T47D (cell line): Measurements from ENCODE around the gene C3orf20.

Source experiments
- DNase-seq, 2 experiments: peaks; one replicate each; pipeline versions ENCODE4 v3.0.0 to v3.0.0-alpha.2; 2011 to 2012; ENCODE audit warnings: low read depth in 1 of 2, low spot score in 1 of 2
- JUND ChIP-seq: IDR thresholded peaks from 2 replicates; pipeline ENCODE4 v1.6.1; 2012; ENCODE audit warnings: low read depth
- in situ Hi-C: cut with HindIII; loops from 2 replicates; pipeline ENCODE4 v1.10.0; 2016; ENCODE audit warnings: low sequenced_read_pairs, low pct_unique_long_range_greater_than_20kb

C3orf20 gene

DNA sequence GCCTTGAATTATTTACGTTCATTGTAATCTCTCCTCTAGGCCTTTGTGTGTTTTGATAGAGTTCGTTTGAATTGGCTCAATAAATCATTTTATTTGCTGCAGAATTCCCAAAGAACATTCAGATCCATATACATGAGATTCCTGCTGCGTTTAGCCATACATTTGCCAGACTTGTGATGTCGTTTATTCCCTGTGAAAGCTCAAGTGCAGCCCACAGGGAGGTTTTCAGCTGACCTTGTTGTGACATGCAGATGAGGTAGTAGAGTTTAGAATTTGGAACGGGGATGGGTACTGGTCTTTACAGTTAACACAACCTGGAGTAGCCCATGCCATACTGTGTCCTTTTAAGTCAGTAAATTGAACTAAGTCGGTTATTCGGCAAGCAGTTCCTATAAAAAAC lies at the start of gene C3orf20:
Gene C3orf20 (plus strand): TSS at position 301 of the 400 bp plus-strand sequence. CDS start 7,573 bp downstream, outside the sequence.
- TF ChIP-seq JUND: no peak
- no peak for DNase-seq
- in situ Hi-C loops: no loop called here

DNA sequence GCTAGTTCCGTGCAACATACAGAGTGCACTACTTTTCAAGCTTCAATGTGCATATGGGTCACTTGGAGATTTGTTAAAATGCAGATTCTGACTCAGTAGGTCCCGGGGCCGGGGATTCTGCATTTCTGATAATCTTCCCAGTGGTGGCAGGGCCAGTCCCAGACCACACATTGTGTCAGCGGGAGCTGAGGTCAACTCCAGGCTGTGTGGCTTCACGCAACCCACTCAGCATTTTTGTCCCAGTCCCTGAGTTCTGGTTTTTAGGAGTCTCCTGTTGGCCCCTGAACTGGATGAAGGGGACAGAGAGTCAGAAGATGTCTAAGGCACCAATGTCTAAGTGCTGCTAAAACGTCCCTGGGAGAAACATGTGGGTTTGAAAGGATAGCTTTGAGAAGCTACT lies 49.5 kb upstream of the C3orf20 start:
- TF ChIP-seq JUND: no peak
- DNase-seq: no peak
- in situ Hi-C loops: no loop called here

DNA sequence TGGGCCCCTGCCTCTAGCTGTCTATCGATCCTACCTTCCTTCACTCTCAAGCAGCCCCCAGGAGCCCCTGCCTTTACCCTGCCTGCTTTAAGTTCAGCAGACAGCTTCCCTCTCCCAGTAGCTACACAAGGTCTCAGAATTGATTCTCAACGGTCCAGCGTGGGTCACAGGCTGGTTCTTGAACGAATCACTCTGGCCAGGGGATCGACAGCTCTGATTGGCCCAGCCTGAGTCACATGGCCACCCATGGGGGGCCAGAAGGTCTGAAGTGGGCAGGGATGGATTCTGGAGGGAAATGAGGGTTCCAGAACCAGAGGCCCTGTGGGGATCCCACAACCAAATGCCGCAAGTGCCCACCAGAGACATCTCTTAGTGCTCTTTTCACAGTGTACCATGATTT lies 47.1 kb upstream of the C3orf20 start:
- in situ Hi-C loops: no loop called here
- no peak for DNase-seq
- TF ChIP-seq JUND: no peak

DNA sequence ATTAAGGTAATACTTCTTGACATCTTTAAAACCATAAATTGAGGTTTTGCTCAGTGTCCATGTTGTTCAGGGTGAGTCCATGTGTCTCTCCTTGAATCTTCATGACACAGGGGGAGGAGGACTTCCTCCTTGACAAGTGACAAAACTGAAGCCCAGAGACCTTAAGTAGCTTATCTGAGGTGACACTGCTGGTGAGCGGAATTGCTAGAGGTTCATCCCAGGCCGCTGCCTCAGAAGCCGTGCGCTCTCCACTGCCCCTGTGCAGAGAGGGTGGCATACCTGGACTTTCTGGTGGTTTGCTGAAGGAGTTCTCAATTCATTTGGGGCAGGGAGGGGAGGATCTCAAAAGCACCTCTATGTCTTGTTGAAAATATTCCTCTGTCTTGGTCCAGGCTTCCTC lies 46.5 kb upstream of the C3orf20 start:
- no peak for TF ChIP-seq JUND
- DNase-seq: no peak
- in situ Hi-C loops: no loop called here

DNA sequence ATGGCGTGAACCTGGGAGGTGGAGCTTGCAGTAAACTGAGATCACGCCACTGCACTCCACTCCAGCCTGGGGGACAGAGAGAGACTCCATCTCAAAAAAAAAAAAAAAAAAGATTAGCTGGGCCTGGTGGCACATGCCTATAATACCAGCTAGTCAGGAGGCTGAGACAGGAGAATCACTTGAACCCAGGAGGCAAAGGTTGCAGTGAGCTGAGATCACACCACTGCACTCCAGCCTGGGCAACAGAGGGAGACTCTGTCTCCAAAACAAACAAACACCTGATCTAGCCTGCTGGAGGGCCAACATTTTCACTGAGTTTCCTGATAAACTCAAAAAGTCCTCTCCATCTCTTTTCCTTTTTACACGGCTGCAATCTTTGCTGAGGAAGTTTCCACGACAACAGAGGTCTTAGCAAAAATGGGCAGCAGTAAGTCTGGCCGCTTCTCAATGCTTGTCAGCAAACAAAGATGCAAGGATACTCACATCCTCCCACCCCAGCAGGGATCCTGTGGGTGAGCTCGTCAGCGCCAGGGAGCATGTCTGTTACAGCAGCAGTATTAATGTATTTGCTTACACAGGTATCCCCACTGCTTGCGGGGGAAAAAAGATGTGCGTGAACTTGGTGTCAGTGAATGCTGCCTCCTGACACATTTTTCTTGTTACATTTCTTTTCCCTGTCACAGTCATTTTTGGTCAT lies 44.4 kb upstream of the C3orf20 start:
- in situ Hi-C loops: no loop called here

DNA sequence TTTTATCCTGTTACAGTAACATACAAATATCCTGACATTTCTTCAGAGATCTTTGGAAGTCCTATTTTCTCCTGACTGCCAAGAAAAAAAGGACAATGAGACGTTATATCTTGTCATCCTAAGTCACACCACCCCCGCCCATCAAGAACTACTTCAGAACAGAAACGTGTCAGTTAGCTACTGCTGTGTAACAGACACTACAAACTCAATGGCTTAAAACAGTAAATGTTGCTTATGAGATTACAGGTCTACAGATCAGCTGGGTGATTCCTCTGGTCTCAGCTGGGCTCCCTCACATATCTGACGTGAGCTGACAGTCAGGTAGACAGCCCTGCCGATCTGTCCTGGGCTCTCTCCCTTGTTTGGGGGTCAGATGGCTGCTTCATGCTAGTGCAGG lies 43.8 kb upstream of the C3orf20 start:
- DNase-seq: no peak
- no peak for TF ChIP-seq JUND
- in situ Hi-C loops: no loop called here

More for the DNA sequence above, 44.4 kb upstream of the C3orf20 start:
- no peak for TF ChIP-seq JUND
- no peak for DNase-seq

DNA sequence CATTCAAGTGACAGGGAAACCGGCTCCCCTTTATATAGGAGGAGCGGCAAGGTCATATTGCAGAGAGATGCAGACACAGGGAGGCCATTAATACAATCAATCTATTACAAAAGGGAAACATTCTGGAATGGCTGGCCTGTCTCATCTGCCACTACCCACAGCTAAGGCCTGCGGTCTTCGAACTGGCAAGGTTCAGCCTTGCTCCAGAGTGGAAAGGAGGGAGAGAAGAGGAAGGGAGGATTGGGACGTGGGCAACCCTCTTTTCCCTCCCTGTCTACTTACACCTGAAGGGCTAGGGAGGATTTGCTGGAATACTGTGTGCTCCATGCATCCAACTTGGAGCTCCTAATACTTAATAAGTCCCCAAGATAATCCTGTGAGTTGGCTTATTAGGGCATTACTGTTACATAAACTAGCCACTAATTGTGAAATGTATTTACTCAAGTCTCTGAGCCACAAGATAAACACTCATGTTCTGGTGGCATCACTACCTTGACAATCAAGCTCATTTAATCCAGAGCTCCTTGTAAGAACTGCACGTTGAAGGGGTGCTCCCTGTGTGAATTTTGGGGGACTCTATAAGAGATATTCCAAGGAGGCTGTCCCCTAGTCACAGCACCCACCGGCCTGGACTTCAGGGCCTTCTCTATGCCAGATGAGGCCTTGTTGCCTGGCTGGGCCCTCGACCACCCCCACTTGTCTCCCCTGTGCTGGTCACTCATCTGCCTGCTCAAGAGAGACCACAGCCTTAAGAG lies 43.1 kb upstream of the C3orf20 start:
- in situ Hi-C loops: no loop called here
- no peak for TF ChIP-seq JUND
- no peak for DNase-seq

DNA sequence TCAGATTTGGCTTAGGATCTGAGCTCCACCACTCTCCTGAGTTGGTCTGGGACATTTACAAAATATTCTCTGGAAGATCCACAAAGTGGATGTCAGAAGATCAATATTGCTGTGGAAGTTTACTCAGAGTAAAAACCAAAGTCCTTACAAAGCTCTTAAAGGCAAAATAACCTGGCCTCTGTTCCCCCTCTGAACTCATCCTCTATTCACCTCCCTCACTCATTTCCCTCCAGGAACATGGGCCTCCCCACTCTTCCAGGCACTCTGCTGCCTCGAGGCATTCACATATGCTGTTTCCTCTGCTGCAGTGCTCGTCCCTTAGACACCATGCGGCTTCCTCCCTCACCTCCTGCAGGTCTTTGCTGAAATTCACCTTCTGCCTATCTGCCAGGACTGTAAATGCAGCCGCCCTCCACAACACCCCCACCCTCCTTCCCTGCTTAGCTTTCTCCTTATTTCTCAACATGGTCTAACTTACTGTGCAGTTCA lies 42.5 kb upstream of the C3orf20 start:
- DNase-seq: no peak
- TF ChIP-seq JUND: no peak
- in situ Hi-C loops: no loop called here

DNA sequence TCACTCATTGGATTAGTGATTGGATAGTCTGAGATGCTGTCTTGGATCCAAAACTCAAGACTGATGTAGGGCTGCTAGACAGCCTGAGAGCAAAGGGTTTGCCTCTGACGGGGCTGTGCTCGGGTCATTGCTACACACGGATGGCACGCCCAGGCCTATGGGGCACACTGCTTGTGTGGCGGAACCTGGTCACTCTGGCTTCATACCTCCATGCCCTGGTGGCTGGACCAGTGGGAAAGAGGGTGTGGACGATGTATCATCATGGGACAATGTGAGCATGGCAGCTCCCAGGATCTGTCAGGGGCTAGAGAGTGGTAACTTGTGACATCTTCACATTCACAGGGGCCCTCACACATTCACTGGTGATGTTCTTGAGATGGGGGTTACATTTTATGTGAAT lies 41.5 kb upstream of the C3orf20 start:
- DNase-seq: no peak
- in situ Hi-C loops: no loop called here
- no peak for TF ChIP-seq JUND

DNA sequence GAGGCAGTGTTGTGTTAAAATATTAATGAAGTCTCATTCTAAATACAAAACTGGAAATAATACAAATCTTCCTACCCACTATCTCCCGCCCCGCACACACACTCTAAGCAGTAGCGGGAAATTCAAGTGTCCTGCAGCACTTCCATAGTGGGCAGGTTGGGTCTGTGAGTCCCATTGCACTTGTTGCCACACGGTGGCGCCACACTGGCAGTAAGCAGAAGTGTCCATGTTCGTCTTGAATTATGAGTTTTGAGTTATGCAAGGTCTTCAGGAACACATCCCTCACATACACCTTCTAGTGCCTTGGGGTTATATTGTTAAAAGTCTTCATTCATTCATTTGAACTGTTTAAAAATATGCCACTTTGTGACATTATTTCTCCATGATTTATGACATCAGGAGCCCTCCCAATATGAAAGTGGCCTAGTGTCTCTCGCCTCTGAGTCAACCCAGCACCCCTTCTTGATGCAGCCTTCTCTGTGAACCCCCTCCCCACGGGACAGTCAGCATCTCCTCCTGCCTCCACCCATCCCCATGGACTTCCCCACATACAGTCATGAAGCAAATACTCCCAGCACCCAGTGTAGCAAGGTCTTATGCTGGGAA lies 41.0 kb upstream of the C3orf20 start:
- DNase-seq: peak; percentile 37 to 83
- in situ Hi-C loops: no loop called here
- TF ChIP-seq JUND: no peak

DNA sequence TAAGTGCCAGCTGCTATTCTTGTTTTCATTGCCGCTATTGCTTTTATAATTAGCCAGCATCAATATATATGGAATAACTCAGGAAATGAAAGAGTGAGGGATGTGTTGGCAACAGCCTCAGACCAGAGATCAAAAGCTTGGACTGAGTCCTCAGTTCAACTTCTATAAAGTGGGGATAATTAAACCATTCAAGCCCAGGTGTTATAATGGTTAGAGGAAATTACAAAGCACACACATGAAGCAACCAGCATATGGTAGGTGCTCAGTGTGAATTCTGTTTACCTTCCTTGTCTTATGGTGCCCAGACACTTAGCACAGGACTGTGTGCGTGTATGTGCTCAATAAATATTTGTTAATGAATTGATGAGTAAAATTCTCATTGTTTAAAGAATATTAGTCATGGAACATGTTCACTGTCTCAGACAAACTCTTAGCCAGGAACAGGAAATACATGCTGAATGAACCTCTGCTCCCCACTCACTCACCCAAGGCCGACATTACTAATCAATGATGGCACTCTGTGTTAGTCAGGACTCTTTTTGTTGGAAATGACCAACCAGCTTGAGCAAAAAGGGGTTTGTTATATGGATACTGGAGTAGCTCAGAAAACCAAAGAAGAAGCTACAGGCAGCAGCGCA lies 40.1 kb upstream of the C3orf20 start:
- in situ Hi-C loops: no loop called here
- TF ChIP-seq JUND: no peak
- no peak for DNase-seq

DNA sequence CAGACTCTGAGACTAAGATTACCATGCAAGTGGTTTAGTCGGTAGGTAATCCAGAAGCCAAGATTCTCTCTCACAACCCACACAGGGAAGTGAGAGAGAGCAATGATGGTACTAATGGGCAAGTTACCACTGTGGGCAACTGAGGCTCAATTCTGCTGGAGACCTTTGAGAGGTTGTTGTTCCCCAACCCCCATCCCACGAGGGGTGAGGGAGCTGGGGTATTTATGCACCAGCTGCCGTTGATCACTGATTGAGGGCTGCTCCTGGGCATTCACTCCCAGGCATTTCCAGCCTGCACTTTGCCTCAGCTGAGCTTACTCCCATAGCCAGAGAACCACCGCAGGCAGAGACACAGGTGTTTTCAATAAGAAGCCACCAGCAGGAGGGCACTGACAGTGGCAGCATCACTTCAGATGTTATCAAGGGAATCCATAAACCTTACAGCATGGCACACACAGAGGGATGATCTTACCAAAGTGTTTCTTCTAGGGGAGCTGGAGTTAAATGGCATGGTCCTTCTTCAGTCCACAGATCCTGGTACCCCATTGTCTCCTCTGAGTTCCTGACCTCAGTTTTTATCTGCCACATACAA lies 38.3 kb upstream of the C3orf20 start:
- TF ChIP-seq JUND: no peak
- DNase-seq: no peak
- in situ Hi-C loops: no loop called here
